Mesothelial cell of epicardium (in vitro differentiated cells): ENCODE data around the gene ACVRL1. TPM values are rescaled to one million over a fixed set of nuclear protein-coding genes. Genes with fewer than 3 reads are reported as not detected.

Experiments
- DNase-seq, 2 experiments: peaks; one replicate each; pipeline ENCODE4 v3.0.0; 2021; ENCODE audit warnings: low spot score in 2 of 2; ENCODE audit not compliant: unreplicated experiment in 2 of 2
- H3K27ac Mint-ChIP-seq: 2 replicates; pipeline ENCODE4 v1.8.0; 2021; ENCODE audit warnings: mixed read lengths
- H3K27me3 Mint-ChIP-seq: 2 replicates; pipeline ENCODE4 v1.8.0; 2021; ENCODE audit warnings: low read depth, mixed read lengths
- H3K36me3 Mint-ChIP-seq: 2 replicates; pipeline ENCODE4 v1.8.0; 2021; ENCODE audit warnings: mixed read lengths
- H3K4me1 Mint-ChIP-seq: 2 replicates; pipeline ENCODE4 v1.8.0; 2021; ENCODE audit warnings: mixed read lengths
- H3K4me3 Mint-ChIP-seq: 2 replicates; pipeline ENCODE4 v1.8.0; 2021; ENCODE audit warnings: mild to moderate bottlenecking, moderate library complexity, mixed read lengths
- H3K9me3 Mint-ChIP-seq: 2 replicates; pipeline ENCODE4 v1.8.0; 2021; ENCODE audit warnings: mixed read lengths
- total RNA-seq: library from RNA; stranded (reverse); gene quantifications from 3 replicates; pipeline ENCODE4 v1.2.1, GENCODE V29; 2021
- TF ChIP-seq, protein P1 (sequence below): fragments of 200-600 bp; sonication (generic); IDR thresholded peaks from one replicate; pipeline ENCODE4 v1.5.0; 2021; ENCODE audit warnings: antibody characterized with exemption; ENCODE audit not compliant: unreplicated experiment

The ACVRL1 gene
- total RNA-seq = 0.16 TPM in 1 of 3 replicates, not detected in the others

DNA sequence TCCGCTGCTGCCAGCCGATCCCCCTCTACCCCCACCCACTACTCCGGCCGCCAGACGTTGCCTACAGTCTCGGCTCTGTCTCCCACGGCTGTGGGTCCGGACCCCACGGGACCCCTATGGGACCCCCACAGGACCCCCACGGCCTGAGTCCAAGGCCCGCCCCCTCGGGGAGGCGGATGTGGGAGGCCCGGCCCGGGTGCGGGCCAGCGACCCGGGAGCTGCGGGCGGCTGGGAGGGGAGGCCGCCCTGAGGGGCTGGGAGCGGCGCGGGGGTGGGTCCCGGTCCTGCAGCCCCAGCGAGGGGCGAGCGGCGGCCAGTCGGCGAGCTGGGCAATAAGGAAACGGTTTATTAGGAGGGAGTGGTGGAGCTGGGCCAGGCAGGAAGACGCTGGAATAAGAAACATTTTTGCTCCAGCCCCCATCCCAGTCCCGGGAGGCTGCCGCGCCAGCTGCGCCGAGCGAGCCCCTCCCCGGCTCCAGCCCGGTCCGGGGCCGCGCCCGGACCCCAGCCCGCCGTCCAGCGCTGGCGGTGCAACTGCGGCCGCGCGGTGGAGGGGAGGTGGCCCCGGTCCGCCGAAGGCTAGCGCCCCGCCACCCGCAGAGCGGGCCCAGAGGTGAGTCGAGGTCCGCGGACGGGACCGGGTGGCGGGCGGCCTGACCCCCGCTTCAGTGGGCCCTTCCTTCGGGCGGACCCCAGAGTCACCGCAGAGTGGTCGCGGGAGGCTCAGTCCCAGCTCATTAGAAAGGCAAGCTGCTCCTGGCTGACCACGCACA, at the start of gene ACVRL1:
Gene ACVRL1 (plus strand): TSS at position 422 of the 773 bp plus-strand sequence. CDS start 4,971 bp downstream, outside the sequence.
- H3K4me1 Mint-ChIP-seq = peaks cover 20% of the 10 kb centered on the region
- DNase-seq = no peak
- no peaks in the 10 kb centered on the region for H3K9me3 Mint-ChIP-seq
- no peak within 1 kb of the TSS for H3K4me3 Mint-ChIP-seq
- H3K27ac Mint-ChIP-seq = no peak within 1 kb of the TSS
- peaks cover 2% of the 10 kb centered on the region for H3K27me3 Mint-ChIP-seq
- TF ChIP-seq, protein P1, sequence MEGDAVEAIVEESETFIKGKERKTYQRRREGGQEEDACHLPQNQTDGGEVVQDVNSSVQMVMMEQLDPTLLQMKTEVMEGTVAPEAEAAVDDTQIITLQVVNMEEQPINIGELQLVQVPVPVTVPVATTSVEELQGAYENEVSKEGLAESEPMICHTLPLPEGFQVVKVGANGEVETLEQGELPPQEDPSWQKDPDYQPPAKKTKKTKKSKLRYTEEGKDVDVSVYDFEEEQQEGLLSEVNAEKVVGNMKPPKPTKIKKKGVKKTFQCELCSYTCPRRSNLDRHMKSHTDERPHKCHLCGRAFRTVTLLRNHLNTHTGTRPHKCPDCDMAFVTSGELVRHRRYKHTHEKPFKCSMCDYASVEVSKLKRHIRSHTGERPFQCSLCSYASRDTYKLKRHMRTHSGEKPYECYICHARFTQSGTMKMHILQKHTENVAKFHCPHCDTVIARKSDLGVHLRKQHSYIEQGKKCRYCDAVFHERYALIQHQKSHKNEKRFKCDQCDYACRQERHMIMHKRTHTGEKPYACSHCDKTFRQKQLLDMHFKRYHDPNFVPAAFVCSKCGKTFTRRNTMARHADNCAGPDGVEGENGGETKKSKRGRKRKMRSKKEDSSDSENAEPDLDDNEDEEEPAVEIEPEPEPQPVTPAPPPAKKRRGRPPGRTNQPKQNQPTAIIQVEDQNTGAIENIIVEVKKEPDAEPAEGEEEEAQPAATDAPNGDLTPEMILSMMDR = no peak
- H3K36me3 Mint-ChIP-seq = no peaks in the 10 kb centered on the region

DNA sequence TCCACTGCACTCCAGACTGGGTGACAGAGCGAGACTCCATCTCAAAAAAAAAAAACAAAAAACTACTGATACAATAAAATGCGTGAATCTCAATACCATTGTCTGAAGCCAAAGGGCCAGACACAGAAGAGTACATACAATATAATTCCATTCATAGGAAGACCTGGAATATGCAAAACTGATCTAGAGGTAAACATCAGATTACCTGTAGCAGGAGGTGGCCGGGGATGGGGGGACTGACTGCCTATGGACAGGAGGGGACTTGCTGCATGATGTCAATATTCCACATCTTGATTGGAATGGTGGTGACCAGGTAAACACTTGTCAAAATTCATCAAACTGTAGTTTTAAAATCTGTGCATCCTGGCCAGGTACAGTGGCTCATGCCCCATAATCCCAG, 46.3 kb upstream of the ACVRL1 start:
- TF ChIP-seq, protein P1 = no peak
- H3K27me3 Mint-ChIP-seq = peaks cover 14% of the 10 kb centered on the region
- no peak overlapping the region for H3K4me3 Mint-ChIP-seq
- no peak for DNase-seq
- no peaks in the 10 kb centered on the region for H3K36me3 Mint-ChIP-seq
- no peaks in the 10 kb centered on the region for H3K9me3 Mint-ChIP-seq
- peaks cover 28% of the 10 kb centered on the region for H3K4me1 Mint-ChIP-seq
- no peak overlapping the region for H3K27ac Mint-ChIP-seq

DNA sequence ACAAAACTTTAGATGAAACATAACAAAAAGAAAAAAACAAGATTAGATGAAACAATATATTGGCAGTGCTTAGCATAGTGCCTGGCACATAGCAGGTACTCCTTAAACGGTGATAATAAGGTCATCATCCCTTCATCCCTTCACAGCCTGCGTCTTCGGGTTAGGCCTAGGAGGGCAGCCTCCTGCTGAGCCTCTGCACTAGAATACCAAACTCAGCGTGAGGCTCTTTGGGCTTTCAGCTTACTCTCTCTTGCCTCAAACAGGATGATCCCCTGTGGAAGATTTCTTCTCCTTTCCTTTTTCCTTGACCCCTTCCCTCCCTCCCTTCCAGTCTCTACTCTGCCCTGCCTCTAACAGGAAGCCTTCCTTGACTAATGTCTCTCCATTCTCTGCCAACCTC, 44.4 kb upstream of the ACVRL1 start:
- TF ChIP-seq, protein P1 = no peak
- no peak overlapping the region for H3K27ac Mint-ChIP-seq
- H3K9me3 Mint-ChIP-seq = no peaks in the 10 kb centered on the region
- no peak for DNase-seq
- H3K36me3 Mint-ChIP-seq = no peaks in the 10 kb centered on the region
- peaks cover 16% of the 10 kb centered on the region for H3K27me3 Mint-ChIP-seq
- H3K4me1 Mint-ChIP-seq = peaks cover 32% of the 10 kb centered on the region
- H3K4me3 Mint-ChIP-seq = peak overlapping the region; percentile 57

DNA sequence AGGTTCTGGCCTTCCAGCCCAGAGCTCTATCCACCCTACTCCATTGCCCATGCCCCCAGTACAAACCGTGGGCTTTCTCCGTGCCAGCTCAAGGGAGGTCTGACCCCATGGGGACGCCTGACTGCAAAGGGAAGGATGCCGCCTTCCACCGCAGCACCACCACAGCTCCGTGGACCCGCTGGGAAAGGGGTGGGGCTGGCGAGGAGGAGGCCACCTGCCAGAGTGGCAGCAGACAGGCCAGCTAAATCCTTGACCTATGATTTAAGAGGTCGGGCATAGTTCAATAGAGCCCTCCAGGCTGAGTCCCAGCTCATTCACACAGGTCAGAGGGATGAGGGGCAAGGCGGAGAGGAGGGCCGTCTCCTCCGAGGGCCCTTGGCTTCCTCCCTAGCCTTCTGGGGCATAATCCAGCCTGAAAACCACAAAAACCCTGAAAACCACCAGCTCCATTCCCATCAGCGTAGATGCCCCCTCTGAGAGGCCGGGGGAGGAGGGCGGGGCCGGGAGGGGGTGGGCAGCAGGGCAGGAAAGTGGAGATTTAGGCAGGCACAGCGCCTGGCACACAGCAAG, 43.9 kb upstream of the ACVRL1 start:
- TF ChIP-seq, protein P1 = no peak
- H3K36me3 Mint-ChIP-seq = no peaks in the 10 kb centered on the region
- H3K27ac Mint-ChIP-seq = no peak overlapping the region
- no peak for DNase-seq
- H3K4me3 Mint-ChIP-seq = peak overlapping the region; percentile 57
- peaks cover 21% of the 10 kb centered on the region for H3K27me3 Mint-ChIP-seq
- H3K4me1 Mint-ChIP-seq = peaks cover 37% of the 10 kb centered on the region
- H3K9me3 Mint-ChIP-seq = no peaks in the 10 kb centered on the region

DNA sequence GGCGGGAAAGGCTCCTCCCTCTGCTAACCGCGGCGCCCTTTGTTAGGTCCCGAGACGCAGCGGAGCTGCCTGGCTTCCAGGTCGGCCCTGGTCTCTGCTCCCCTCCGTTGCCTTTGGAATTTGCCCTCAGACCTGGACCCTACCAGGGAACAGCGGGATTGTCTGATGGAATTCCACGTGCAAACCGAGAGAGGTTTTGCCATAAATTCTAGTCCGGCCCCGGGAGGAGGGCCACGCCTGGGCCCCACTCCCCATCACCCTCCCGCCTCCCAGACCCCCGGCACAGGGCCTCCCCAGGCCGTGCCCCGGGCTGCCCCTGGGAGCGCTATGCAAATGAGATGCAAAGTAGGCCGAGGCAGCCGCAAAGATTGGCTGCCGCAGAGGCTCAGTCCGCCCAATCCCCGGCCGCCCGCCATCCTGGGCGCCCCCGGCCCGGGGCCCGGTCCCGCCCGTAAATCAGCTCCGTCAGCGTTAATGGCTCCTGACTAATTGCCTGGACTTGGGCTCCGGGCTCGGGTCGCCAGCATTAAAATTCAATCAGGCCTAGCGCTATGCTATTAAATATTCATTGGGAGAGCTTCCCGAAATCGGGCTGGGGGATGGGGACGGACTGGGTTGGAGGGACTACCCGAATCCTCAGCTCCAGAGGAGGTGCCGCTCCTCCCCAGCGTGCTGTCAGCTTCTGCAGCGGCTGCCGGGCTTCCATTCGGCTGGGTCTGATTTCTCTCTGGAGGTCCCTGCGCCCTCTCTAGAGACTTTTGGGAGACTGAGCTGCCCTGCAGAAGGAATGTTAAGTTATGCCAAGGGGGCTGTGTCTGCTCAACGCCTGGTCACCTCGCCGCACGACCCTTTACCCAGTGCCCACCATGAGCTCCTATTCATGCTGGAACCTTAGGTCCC, 43.1 kb upstream of the ACVRL1 start:
- Mint-ChIP-seq H3K27me3 (peaks cover 27% of the 10 kb centered on the region), H3K4me1 (peaks cover 43% of the 10 kb centered on the region), H3K9me3 (no peaks in the 10 kb centered on the region), H3K36me3 (no peaks in the 10 kb centered on the region), H3K4me3 (peak overlapping the region; percentile 66), H3K27ac (peak overlapping the region; percentile 39)
- TF ChIP-seq, protein P1 = no peak
- peak in 1 of 2 experiments; percentile 73 for DNase-seq
